LNCAP (cell line): ENCODE measurements around the gene GPX1.

Experiments used
- CTCF ChIP-seq: fragments of 450-650 bp; IDR thresholded peaks from 2 replicates; pipeline ENCODE4 v1.5.1; 2017; ENCODE audit warnings: mild to moderate bottlenecking

The GPX1 gene

GRCh38 chr3:49351521-49352011, 6.6 kb downstream of the GPX1 start:
- TF ChIP-seq CTCF, result no peak

- TF ChIP-seq CTCF, result no peak
Measured at GRCh38 chr3:49349348-49350114, 8.6 kb downstream of the GPX1 start.

- no peak for TF ChIP-seq CTCF
Measured at GRCh38 chr3:49346797-49347251, 11.3 kb downstream of the GPX1 start.

GRCh38 chr3:49343163-49343562, 15.0 kb downstream of the GPX1 start:
- no peak for TF ChIP-seq CTCF

GRCh38 chr3:49341996-49342395, 16.2 kb downstream of the GPX1 start:
- TF ChIP-seq CTCF, result no peak

GRCh38 chr3:49339941-49340800, 18.0 kb downstream of the GPX1 start, which contains the start of gene USP4:
Gene USP4 (minus strand): TSS chr3:49340053. CDS start chr3:49340024, 29 bp downstream.
- TF ChIP-seq CTCF, result peak; percentile 51

GRCh38 chr3:49339581-49339940, 18.6 kb downstream of the GPX1 start:
- no peak for TF ChIP-seq CTCF
